HUES6 (cell line): ENCODE data around the gene SPRYD3.

Experiments used
- H3K27ac ChIP-seq: 2 replicates; pipeline ENCODE4 v1.7.0; 2013; ENCODE audit warnings: low read depth, mild to moderate bottlenecking, low read length, inconsistent platforms
- H3K27me3 ChIP-seq: 2 replicates; pipeline ENCODE4 v1.6.1; 2013; ENCODE audit warnings: low read length; ENCODE audit not compliant: control insufficient read depth, insufficient read depth
- H3K36me3 ChIP-seq: 2 replicates; pipeline ENCODE4 v1.6.1; 2013; ENCODE audit warnings: low read length; ENCODE audit not compliant: control insufficient read depth, insufficient read depth
- H3K4me1 ChIP-seq: 2 replicates; pipeline ENCODE4 v1.6.1; 2013; ENCODE audit warnings: low read length; ENCODE audit not compliant: control insufficient read depth, insufficient read depth
- H3K4me3 ChIP-seq: 2 replicates; pipeline ENCODE4 v1.5.1; 2013; ENCODE audit warnings: low read depth, low read length
- H3K9ac ChIP-seq: one replicate; pipeline ENCODE4 v1.6.1; 2013; ENCODE audit warnings: mild to moderate bottlenecking, low read length
- H3K9me3 ChIP-seq: 2 replicates; pipeline ENCODE4 v1.6.1; 2013; ENCODE audit warnings: low read depth, low read length; ENCODE audit not compliant: control insufficient read depth, insufficient read depth

The SPRYD3 gene

GRCh38 chr12:53065975-53066931 is 12.9 kb downstream of the SPRYD3 start:
- Histone ChIP-seq H3K4me1 (peaks cover 32% of the 10 kb centered on the region), H3K36me3 (peaks cover 6% of the 10 kb centered on the region), H3K27ac (no peak overlapping the region), H3K9me3 (no peaks in the 10 kb centered on the region), H3K4me3 (no peak overlapping the region), H3K9ac (no peak overlapping the region), H3K27me3 (0 out of 2 replicates have a peak, but pooled peaks cover 2% of the 10 kb centered on the region)

GRCh38 chr12:53065470-53065869 is 13.7 kb downstream of the SPRYD3 start:
- Histone ChIP-seq H3K36me3 (peaks cover 6% of the 10 kb centered on the region), H3K27ac (no peak overlapping the region), H3K9ac (no peak overlapping the region), H3K27me3 (0 out of 2 replicates have a peak, but pooled peaks cover 2% of the 10 kb centered on the region), H3K9me3 (no peaks in the 10 kb centered on the region), H3K4me1 (peaks cover 27% of the 10 kb centered on the region), H3K4me3 (no peak overlapping the region)

GRCh38 chr12:53064613-53065436 is 14.4 kb downstream of the SPRYD3 start:
- H3K9ac ChIP-seq, result no peak overlapping the region
- H3K27ac ChIP-seq, result no peak overlapping the region
- no peak overlapping the region for H3K4me3 ChIP-seq
- no peaks in the 10 kb centered on the region for H3K9me3 ChIP-seq
- peaks cover 6% of the 10 kb centered on the region for H3K36me3 ChIP-seq
- 0 out of 2 replicates have a peak, but pooled peaks cover 5% of the 10 kb centered on the region for H3K27me3 ChIP-seq
- H3K4me1 ChIP-seq, result peaks cover 20% of the 10 kb centered on the region

GRCh38 chr12:53063708-53064612 is 15.2 kb downstream of the SPRYD3 start:
- H3K27ac ChIP-seq, result no peak overlapping the region
- H3K9me3 ChIP-seq, result no peaks in the 10 kb centered on the region
- H3K9ac ChIP-seq, result no peak overlapping the region
- H3K36me3 ChIP-seq, result peaks cover 6% of the 10 kb centered on the region
- 0 out of 2 replicates have a peak, but pooled peaks cover 6% of the 10 kb centered on the region for H3K27me3 ChIP-seq
- H3K4me3 ChIP-seq, result no peak overlapping the region
- H3K4me1 ChIP-seq, result peaks cover 11% of the 10 kb centered on the region; the same call in 1 of the 2 replicates

DNA sequence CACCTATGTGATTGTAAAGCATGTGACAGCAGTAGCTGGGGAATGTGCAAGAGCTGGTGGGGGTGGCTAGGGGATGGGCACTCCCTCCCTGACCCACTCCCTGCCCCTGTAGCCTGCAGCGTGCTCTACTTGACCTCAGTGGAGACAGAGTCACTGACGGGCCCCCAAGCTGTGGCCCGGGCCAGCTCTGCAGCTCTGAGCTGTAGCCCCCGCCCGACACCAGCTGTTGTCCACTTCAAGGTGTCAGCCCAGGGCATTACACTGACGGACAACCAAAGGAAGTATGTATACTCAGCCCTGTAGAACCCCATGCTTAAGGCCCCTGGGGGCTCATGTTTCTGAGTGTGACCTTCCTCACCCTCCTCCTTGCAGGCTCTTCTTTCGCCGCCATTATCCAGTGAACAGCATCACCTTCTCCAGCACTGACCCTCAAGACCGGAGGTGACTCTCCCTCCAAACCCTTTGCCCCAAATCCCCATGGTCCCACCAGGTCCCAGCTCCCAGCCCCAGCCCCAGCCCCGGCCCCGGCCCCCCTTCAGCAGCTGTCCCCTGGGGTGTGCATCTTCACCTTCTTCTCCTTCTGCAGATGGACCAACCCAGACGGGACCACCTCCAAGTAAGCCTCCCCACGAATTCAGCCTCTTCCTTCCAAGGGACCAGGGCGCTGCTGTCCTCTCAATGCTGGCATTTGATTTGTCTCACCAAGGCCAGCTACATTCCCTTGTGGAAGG is 16.0 kb downstream of the SPRYD3 start:
- Histone ChIP-seq H3K36me3 (peaks cover 6% of the 10 kb centered on the region), H3K4me3 (no peak overlapping the region), H3K9me3 (no peaks in the 10 kb centered on the region), H3K27ac (no peak overlapping the region), H3K9ac (no peak overlapping the region), H3K4me1 (peaks cover 6% of the 10 kb centered on the region; the same call in 1 of the 2 replicates), H3K27me3 (0 out of 2 replicates have a peak, but pooled peaks cover 8% of the 10 kb centered on the region)

GRCh38 chr12:53062011-53062961 is 16.9 kb downstream of the SPRYD3 start:
- Histone ChIP-seq H3K36me3 (peaks cover 6% of the 10 kb centered on the region), H3K27me3 (peaks cover 13% of the 10 kb centered on the region; the same call in 1 of the 2 replicates), H3K9me3 (no peaks in the 10 kb centered on the region), H3K9ac (no peak overlapping the region), H3K27ac (no peak overlapping the region), H3K4me1 (peaks cover 6% of the 10 kb centered on the region; the same call in 1 of the 2 replicates), H3K4me3 (no peak overlapping the region)

GRCh38 chr12:53061404-53062010 is 17.7 kb downstream of the SPRYD3 start:
- no peak overlapping the region for H3K4me3 ChIP-seq
- peaks cover 5% of the 10 kb centered on the region; the same call in 1 of the 2 replicates for H3K4me1 ChIP-seq
- H3K9ac ChIP-seq, result no peak overlapping the region
- H3K27ac ChIP-seq, result no peak overlapping the region
- peaks cover 13% of the 10 kb centered on the region; the same call in 1 of the 2 replicates for H3K27me3 ChIP-seq
- H3K9me3 ChIP-seq, result no peaks in the 10 kb centered on the region
- H3K36me3 ChIP-seq, result peaks cover 6% of the 10 kb centered on the region

DNA sequence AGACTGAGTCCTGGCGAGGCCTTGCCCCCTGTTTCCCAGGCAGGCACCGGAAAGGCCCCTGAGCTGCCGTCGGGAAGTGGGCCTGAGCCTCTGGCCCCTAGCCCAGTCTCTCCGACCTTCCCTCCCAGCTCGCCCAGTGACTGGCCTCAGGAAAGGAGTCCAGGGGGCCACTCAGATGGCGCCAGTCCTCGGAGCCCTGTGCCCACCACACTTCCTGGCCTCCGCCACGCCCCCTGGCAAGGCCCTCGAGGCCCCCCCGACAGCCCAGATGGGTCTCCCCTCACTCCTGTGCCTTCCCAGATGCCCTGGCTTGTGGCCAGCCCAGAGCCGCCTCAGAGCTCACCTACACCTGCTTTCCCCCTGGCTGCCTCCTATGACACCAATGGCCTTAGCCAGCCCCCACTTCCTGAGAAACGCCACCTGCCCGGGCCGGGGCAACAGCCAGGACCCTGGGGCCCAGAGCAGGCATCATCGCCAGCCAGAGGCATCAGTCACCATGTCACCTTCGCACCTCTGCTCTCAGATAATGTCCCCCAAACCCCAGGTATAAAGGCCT is 18.4 kb downstream of the SPRYD3 start:
- no peak overlapping the region for H3K9ac ChIP-seq
- H3K9me3 ChIP-seq, result no peaks in the 10 kb centered on the region
- no peaks in the 10 kb centered on the region for H3K4me1 ChIP-seq
- H3K27me3 ChIP-seq, result peaks cover 11% of the 10 kb centered on the region; the same call in 1 of the 2 replicates
- peaks cover 6% of the 10 kb centered on the region for H3K36me3 ChIP-seq
- no peak overlapping the region for H3K4me3 ChIP-seq
- H3K27ac ChIP-seq, result no peak overlapping the region
